A549 (cell line): ENCODE data around the gene GABBR1. TPM values are rescaled to one million over a fixed set of nuclear protein-coding genes. Genes with fewer than 3 reads are reported as not detected.

Source experiments
- ATAC-seq, 2 experiments: fragments of 200-7000 bp in 1 of 2; fragments of >200 bp in 1 of 2; cut with Nextera tagmentation in 1 of 2; cut with Tn5 transposase in 1 of 2; 3 replicates each; pipeline versions ENCODE4 v1.8.0 to v1.9.1; 2018 to 2020; ENCODE audit warnings: mild to moderate bottlenecking in 1 of 2, moderate library complexity in 1 of 2
- CTCF ChIA-PET: fragments of 300-600 bp; sonication (Branson Sonifier 250); formaldehyde crosslinking; extraction: SDS; loops from one replicate; lab custom pipeline; 2021; ENCODE audit warnings: antibody characterized with exemption, inconsistent platforms; lab: Yijun Ruan, JAX
- POLR2A ChIA-PET: fragments of 350-600 bp; formaldehyde crosslinking; extraction: SDS; loops from one replicate; lab custom pipeline; 2021; ENCODE audit warnings: antibody characterized with exemption, inconsistent platforms; lab: Yijun Ruan, JAX
- DNase-seq, 2 experiments: peaks; one replicate each; pipeline versions ENCODE4 v3.0.0 to v3.0.0-alpha.2; 2011 to 2016; ENCODE audit warnings: low read depth in 1 of 2, low spot score in 1 of 2
- FAIRE-seq: peaks from 2 replicates; lab custom pipeline; 2011; peaks lifted over from hg19 to GRCh38; lab: Jason Lieb, UNC
- H3K27ac ChIP-seq, 2 experiments: fragments of >200 bp; sonication (Bioruptor Twin); formaldehyde crosslinking; 3 replicates each; pipeline ENCODE4 v1.5.1; 2016 to 2017
- H3K4me1 ChIP-seq: fragments of >200 bp; sonication (Bioruptor Twin); formaldehyde crosslinking; 3 replicates; pipeline ENCODE4 v1.6.1; 2016
- H3K4me2 ChIP-seq: fragments of >200 bp; sonication (Bioruptor Twin); formaldehyde crosslinking; 3 replicates; pipeline ENCODE4 v1.6.1; 2016
- H3K4me3 ChIP-seq: fragments of >200 bp; sonication (Bioruptor Twin); formaldehyde crosslinking; 3 replicates; pipeline ENCODE4 v1.5.1; 2016
- H3K9me3 ChIP-seq: fragments of >200 bp; sonication (Bioruptor Twin); formaldehyde crosslinking; 3 replicates; pipeline ENCODE4 v1.6.1; 2016
- CBX2 ChIP-seq: fragments of 200-600 bp; sonication (generic); IDR thresholded peaks from 2 replicates; pipeline ENCODE4 v1.6.1; 2016; ENCODE audit warnings: low read depth, mild to moderate bottlenecking, borderline replicate concordance
- CBX8 ChIP-seq: fragments of 200-600 bp; sonication (generic); IDR thresholded peaks from 2 replicates; pipeline ENCODE4 v1.6.1; 2016
- CEBPB ChIP-seq, 2 experiments: fragments of >200 bp in 1 of 2; sonication (Bioruptor Twin) in 1 of 2; formaldehyde crosslinking in 1 of 2; IDR thresholded peaks; 2 replicates each; pipeline ENCODE4 v1.6.1; 2012 to 2016
- EHF ChIP-seq: fragments of 250-450 bp; sonication (Bioruptor Pico); IDR thresholded peaks from 2 replicates; pipeline ENCODE4 v1.5.0; 2020; ENCODE audit warnings: mild to moderate bottlenecking
- EP300 ChIP-seq, 2 experiments: fragments of >200 bp; sonication (Bioruptor Twin); formaldehyde crosslinking; IDR thresholded peaks; 2 replicates in 1 of 2; 3 replicates in 1 of 2; pipeline ENCODE4 v1.6.1; 2016 to 2017
- ESRRA ChIP-seq: fragments of 150-350 bp; IDR thresholded peaks from 2 replicates; pipeline ENCODE4 v1.6.1; 2014; ENCODE audit warnings: mild to moderate bottlenecking, low read length, borderline replicate concordance
- HMGXB4 ChIP-seq: fragments of 250-450 bp; sonication (Bioruptor Pico); IDR thresholded peaks from 2 replicates; pipeline ENCODE4 v1.5.0; 2021; ENCODE audit warnings: mild to moderate bottlenecking, moderate library complexity, borderline replicate concordance
- HOXA7 ChIP-seq: fragments of 250-450 bp; sonication (Bioruptor Pico); IDR thresholded peaks from 2 replicates; pipeline ENCODE4 v1.5.0; 2020; ENCODE audit warnings: mild to moderate bottlenecking, moderate library complexity
- HOXB5 ChIP-seq: fragments of 250-450 bp; sonication (Bioruptor Pico); IDR thresholded peaks from 2 replicates; pipeline ENCODE4 v1.5.0; 2020; ENCODE audit warnings: mild to moderate bottlenecking, moderate library complexity
- MAZ ChIP-seq: fragments of 150-350 bp; IDR thresholded peaks from 2 replicates; pipeline ENCODE4 v1.6.1; 2014; ENCODE audit warnings: antibody characterized with exemption, low read depth, low read length, borderline replicate concordance
- MYC ChIP-seq: IDR thresholded peaks from 2 replicates; pipeline ENCODE4 v1.6.1; 2012; ENCODE audit warnings: mild to moderate bottlenecking, inconsistent platforms, low read length, improper control_type of control experiment, borderline replicate concordance
- NFE2L2 ChIP-seq: fragments of 150-350 bp; conservative IDR thresholded peaks from 2 replicates; pipeline ENCODE4 v1.6.1; 2014; ENCODE audit warnings: low read length
- PBX3 ChIP-seq: IDR thresholded peaks from 2 replicates; pipeline ENCODE4 v1.6.1; 2012
- POLR2AphosphoS2 ChIP-seq: conservative IDR thresholded peaks from 2 replicates; pipeline ENCODE4 v1.6.1; 2012; ENCODE audit warnings: low read length, improper control_type of control experiment, inconsistent platforms
- RARB ChIP-seq: fragments of 250-450 bp; sonication (Bioruptor Pico); IDR thresholded peaks from 2 replicates; pipeline ENCODE4 v1.8.0; 2021; ENCODE audit warnings: mild to moderate bottlenecking, moderate library complexity
- RFX5 ChIP-seq: fragments of 450-650 bp; IDR thresholded peaks from 2 replicates; pipeline ENCODE4 v1.7.1; 2014; ENCODE audit warnings: antibody characterized with exemption, mild to moderate bottlenecking, moderate library complexity
- RNF2 ChIP-seq: fragments of 200-600 bp; sonication (generic); IDR thresholded peaks from 2 replicates; pipeline ENCODE4 v1.6.1; 2016; ENCODE audit warnings: low read depth, mild to moderate bottlenecking, antibody characterized with exemption, moderate library complexity, borderline replicate concordance
- TFCP2L1 ChIP-seq: fragments of 250-450 bp; sonication (Bioruptor Pico); IDR thresholded peaks from 2 replicates; pipeline ENCODE4 v1.5.0; 2021; ENCODE audit warnings: mild to moderate bottlenecking
- ZC3H11A ChIP-seq: fragments of 450-650 bp; IDR thresholded peaks from 2 replicates; pipeline ENCODE4 v1.6.1; 2014; ENCODE audit warnings: antibody characterized with exemption, mild to moderate bottlenecking
- WGBS: methylation state at CpG from one replicate; pipeline ENCODE4 v1.1.6; 2017; ENCODE audit errors: missing lambda C conversion rate; 5-methylcytosine and 5-hydroxymethylcytosine counted together
- polyA plus RNA-seq, 4 experiments: library from polyadenylated mRNA; depleted of rRNA in 3 of 4; stranded (reverse); fragments of >200 nt; fragmentation: RNase III in 1 of 4; extraction: RNeasy Plus Mini Kit Qiagen cat#74134 plus additional on column Dnase treatment in 1 of 4; gene quantifications; 2 replicates in 3 of 4; 3 replicates in 1 of 4; pipeline ENCODE4 v1.2.3, GENCODE V29; 2011 to 2017
- TF ChIP-seq, protein P1 (sequence below): IDR thresholded peaks from 2 replicates; pipeline ENCODE4 v1.6.1; 2012; ENCODE audit warnings: low read depth, borderline replicate concordance
- TF ChIP-seq, protein P2 (sequence below): fragments of 250-450 bp; sonication (Bioruptor Pico); IDR thresholded peaks from 2 replicates; pipeline ENCODE4 v1.5.0; 2020; ENCODE audit warnings: low read depth, mild to moderate bottlenecking, moderate library complexity

Gene GABBR1
- polyA plus RNA-seq, 2 of the 4 experiments (the other 2 are of a cell fraction), result 6.8 to 9.0 TPM

GRCh38 chr6:29625337-29625930 is 7.5 kb downstream of the GABBR1 start:
- no peak for FAIRE-seq
- no peak overlapping the region for H3K4me3 ChIP-seq
- TF ChIP-seq RNF2 (no peak), RARB (CRISPR knock-in tag) (no peak), ZC3H11A (no peak), CBX2 (no peak), HOXB5 (CRISPR knock-in tag) (no peak), EP300 (IDR thresholded peaks at IDR 0.05) (no peak), NFE2L2 (no peak), MYC (no peak), CEBPB (IDR thresholded peaks at IDR 0.05) (no peak), PBX3 (no peak), CBX8 (no peak), POLR2AphosphoS2 (no peak), ESRRA (no peak), RFX5 (no peak), HMGXB4 (CRISPR knock-in tag) (no peak)
- TF ChIP-seq, protein P1, sequence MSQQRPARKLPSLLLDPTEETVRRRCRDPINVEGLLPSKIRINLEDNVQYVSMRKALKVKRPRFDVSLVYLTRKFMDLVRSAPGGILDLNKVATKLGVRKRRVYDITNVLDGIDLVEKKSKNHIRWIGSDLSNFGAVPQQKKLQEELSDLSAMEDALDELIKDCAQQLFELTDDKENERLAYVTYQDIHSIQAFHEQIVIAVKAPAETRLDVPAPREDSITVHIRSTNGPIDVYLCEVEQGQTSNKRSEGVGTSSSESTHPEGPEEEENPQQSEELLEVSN, result no peak
- no peaks in the 10 kb centered on the region for H3K9me3 ChIP-seq
- H3K27ac ChIP-seq, result no peak overlapping the region
- no peak overlapping the region for H3K4me2 ChIP-seq
- ChIA-PET CTCF (interaction anchor here (1.4 kb wide), 1 partner anchor 28 kb away, joined by 4 read pairs; no protein-coding TSS in a partner anchor), POLR2A (interaction anchor here (0.7 kb wide), 1 partner anchor 7 kb away, joined by 3 read pairs; the partner anchor contains the start of gene GABBR1)
- WGBS, result 79% methylated on average over 7 of the region's 7 CpGs
- no peak for ATAC-seq
- no peak for DNase-seq
- H3K4me1 ChIP-seq, result peaks cover 6% of the 10 kb centered on the region; the same call in 2 of the 3 replicates

DNA sequence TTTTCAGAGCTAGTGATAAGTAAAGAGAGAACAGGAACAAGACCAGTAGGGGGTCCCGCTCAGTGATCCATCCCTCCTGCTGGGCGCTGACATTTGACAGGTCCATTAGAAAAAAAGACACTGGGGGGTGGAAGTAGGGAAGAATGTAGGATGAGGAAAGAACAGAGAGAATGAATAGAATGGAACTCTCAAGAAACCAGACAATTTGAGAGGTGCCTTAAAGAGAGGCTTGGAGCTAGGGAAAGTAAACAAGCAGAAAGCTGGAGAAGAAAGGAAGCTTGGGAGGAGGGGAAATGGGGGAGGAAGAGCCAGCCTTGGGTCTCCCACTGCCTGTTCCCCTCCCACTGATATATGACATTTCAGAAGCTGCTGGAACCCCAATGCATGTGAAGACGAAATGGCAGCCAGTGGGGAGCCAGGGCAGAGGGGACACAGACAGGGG is 8.4 kb downstream of the GABBR1 start:
- no peaks in the 10 kb centered on the region for H3K9me3 ChIP-seq
- POLR2A ChIA-PET, result interaction anchor here (0.7 kb wide), 1 partner anchor 8 kb away, joined by 3 read pairs; the partner anchor contains the start of gene GABBR1
- no peak for TF ChIP-seq HOXB5 (CRISPR knock-in tag)
- TF ChIP-seq, protein P2, sequence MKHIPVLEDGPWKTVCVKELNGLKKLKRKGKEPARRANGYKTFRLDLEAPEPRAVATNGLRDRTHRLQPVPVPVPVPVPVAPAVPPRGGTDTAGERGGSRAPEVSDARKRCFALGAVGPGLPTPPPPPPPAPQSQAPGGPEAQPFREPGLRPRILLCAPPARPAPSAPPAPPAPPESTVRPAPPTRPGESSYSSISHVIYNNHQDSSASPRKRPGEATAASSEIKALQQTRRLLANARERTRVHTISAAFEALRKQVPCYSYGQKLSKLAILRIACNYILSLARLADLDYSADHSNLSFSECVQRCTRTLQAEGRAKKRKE (CRISPR knock-in tag), result no peak
- TF ChIP-seq EHF (CRISPR knock-in tag), result no peak
- no peak for TF ChIP-seq RFX5
- TF ChIP-seq HOXA7 (CRISPR knock-in tag), result no peak
- no peak for TF ChIP-seq TFCP2L1 (CRISPR knock-in tag)
- TF ChIP-seq CEBPB (IDR thresholded peaks at IDR 0.05), result no peak
- no peak for TF ChIP-seq CBX8
- no peak for TF ChIP-seq MAZ
- no peak for TF ChIP-seq PBX3
- TF ChIP-seq, protein P1, result no peak
- TF ChIP-seq, all 56 proteins: peak for 0
- 74% methylated on average over 3 of the region's 3 CpGs for WGBS
- H3K4me2 ChIP-seq, result no peak overlapping the region
- no peak overlapping the region for H3K4me3 ChIP-seq
- no peak for DNase-seq
- ATAC-seq, result no peak
- peaks cover 6% of the 10 kb centered on the region; the same call in 2 of the 3 replicates for H3K4me1 ChIP-seq
- no peak for FAIRE-seq
- no peak overlapping the region for H3K27ac ChIP-seq
- CTCF ChIA-PET, result interaction anchor here (1.4 kb wide), 1 partner anchor 29 kb away, joined by 4 read pairs; no protein-coding TSS in a partner anchor
